HEK293 (cell line): Measurements from ENCODE around the gene KRTAP10-5.

Source experiments
- BCL11A ChIP-seq: fragments of 450-650 bp; formaldehyde crosslinking; IDR thresholded peaks from 2 replicates; pipeline ENCODE4 v1.5.1; 2016; ENCODE audit warnings: low read depth, missing biosample characterization, missing genetic modification characterization
- ZBTB17 ChIP-seq: fragments of 450-650 bp; formaldehyde crosslinking; IDR thresholded peaks from 2 replicates; pipeline ENCODE4 v1.5.1; 2016; ENCODE audit warnings: missing biosample characterization, missing genetic modification characterization
- ZBTB7A ChIP-seq: fragments of 450-650 bp; formaldehyde crosslinking; IDR thresholded peaks from 2 replicates; pipeline ENCODE4 v1.5.1; 2016; ENCODE audit warnings: low read depth, missing biosample characterization, missing genetic modification characterization
- ZFHX2 ChIP-seq: fragments of 450-650 bp; formaldehyde crosslinking; conservative IDR thresholded peaks from 2 replicates; pipeline ENCODE4 v1.5.1; 2016; ENCODE audit warnings: missing biosample characterization, missing genetic modification characterization
- ZNF24 ChIP-seq: fragments of 450-650 bp; formaldehyde crosslinking; IDR thresholded peaks from 2 replicates; pipeline ENCODE4 v1.5.1; 2016; ENCODE audit warnings: missing biosample characterization, missing genetic modification characterization
- ZNF394 ChIP-seq: fragments of 450-650 bp; formaldehyde crosslinking; IDR thresholded peaks from 2 replicates; pipeline ENCODE4 v1.5.1; 2016; ENCODE audit warnings: missing biosample characterization, missing genetic modification characterization, mild to moderate bottlenecking, moderate library complexity, borderline replicate concordance
- TF ChIP-seq, protein P1 (sequence below): fragments of 450-650 bp; formaldehyde crosslinking; IDR thresholded peaks from 2 replicates; pipeline ENCODE4 v1.5.1; 2016; ENCODE audit warnings: missing biosample characterization, missing genetic modification characterization

GRCh38 chr21:44566403-44566802 is 14.0 kb downstream of the KRTAP10-5 start:
- TF ChIP-seq ZNF394 (tag by site-specific recombination) (no peak), ZNF24 (tag by site-specific recombination) (no peak), BCL11A (tag by site-specific recombination) (no peak), ZBTB7A (no peak), ZFHX2 (tag by site-specific recombination) (no peak), ZBTB17 (tag by site-specific recombination) (no peak)
- TF ChIP-seq, protein P1, sequence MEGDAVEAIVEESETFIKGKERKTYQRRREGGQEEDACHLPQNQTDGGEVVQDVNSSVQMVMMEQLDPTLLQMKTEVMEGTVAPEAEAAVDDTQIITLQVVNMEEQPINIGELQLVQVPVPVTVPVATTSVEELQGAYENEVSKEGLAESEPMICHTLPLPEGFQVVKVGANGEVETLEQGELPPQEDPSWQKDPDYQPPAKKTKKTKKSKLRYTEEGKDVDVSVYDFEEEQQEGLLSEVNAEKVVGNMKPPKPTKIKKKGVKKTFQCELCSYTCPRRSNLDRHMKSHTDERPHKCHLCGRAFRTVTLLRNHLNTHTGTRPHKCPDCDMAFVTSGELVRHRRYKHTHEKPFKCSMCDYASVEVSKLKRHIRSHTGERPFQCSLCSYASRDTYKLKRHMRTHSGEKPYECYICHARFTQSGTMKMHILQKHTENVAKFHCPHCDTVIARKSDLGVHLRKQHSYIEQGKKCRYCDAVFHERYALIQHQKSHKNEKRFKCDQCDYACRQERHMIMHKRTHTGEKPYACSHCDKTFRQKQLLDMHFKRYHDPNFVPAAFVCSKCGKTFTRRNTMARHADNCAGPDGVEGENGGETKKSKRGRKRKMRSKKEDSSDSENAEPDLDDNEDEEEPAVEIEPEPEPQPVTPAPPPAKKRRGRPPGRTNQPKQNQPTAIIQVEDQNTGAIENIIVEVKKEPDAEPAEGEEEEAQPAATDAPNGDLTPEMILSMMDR (tag by site-specific recombination) = no peak
